A673 (cell line): ENCODE data around the gene SHROOM3.

Experiments used
- EZH2 ChIP-seq: fragments of 200-600 bp; sonication (generic); IDR thresholded peaks from 2 replicates; pipeline ENCODE4 v1.6.1; 2017; ENCODE audit warnings: borderline replicate concordance, low read depth, mild to moderate bottlenecking, mixed read lengths, antibody characterized with exemption, low read length; ENCODE audit not compliant: poor library complexity, severe bottlenecking
- TF ChIP-seq, protein P1 (sequence below): fragments of 300-800, 200-600 bp; sonication (generic); conservative IDR thresholded peaks from 2 replicates; pipeline ENCODE4 v1.5.1; 2017; ENCODE audit warnings: low read depth, mild to moderate bottlenecking, antibody characterized with exemption, low read length, moderate library complexity, mixed read lengths

DNA sequence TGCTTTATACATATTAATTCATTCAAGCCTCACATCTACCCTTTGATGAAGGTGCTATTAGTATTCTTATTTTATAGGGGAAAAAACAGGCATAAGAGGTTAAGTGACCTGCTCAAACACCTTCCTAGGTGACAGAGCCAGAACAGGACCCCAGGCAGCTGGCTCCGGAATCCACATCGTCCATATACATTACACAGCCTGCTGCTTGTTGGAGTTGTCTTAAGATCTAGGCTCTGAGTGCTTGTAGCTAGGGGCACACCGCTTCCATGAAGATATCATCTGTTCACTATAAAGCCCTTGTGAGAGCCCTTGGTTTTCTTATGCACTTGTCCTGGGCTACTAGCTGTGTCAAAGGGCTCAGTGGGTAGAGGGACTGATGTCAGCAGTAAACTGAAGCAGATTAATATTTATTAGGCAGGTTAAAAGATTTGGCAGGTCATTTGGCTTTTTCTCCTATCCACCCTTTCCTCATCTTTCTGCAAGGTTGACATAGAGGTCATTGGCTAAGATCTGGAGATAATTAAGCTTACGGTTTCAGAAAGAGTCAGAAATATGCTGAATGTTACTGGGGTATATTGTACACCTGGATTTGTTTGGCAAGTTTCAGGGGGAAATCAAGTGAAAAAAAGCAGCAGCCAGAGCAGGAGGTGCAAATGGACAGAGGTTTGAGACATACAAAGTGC, 267.6 kb downstream of the SHROOM3 start:
- TF ChIP-seq, protein P1, sequence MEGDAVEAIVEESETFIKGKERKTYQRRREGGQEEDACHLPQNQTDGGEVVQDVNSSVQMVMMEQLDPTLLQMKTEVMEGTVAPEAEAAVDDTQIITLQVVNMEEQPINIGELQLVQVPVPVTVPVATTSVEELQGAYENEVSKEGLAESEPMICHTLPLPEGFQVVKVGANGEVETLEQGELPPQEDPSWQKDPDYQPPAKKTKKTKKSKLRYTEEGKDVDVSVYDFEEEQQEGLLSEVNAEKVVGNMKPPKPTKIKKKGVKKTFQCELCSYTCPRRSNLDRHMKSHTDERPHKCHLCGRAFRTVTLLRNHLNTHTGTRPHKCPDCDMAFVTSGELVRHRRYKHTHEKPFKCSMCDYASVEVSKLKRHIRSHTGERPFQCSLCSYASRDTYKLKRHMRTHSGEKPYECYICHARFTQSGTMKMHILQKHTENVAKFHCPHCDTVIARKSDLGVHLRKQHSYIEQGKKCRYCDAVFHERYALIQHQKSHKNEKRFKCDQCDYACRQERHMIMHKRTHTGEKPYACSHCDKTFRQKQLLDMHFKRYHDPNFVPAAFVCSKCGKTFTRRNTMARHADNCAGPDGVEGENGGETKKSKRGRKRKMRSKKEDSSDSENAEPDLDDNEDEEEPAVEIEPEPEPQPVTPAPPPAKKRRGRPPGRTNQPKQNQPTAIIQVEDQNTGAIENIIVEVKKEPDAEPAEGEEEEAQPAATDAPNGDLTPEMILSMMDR = no peak
- no peak for TF ChIP-seq EZH2
